ENCODE measurements around the gene KIAA1217. TPM values are rescaled to one million over a fixed set of nuclear protein-coding genes. Genes with fewer than 3 reads are reported as not detected.

KIAA1217 gene
- total RNA-seq, 1 donor = 0.21 TPM

GRCh38 chr10:24367688-24368087, 158.8 kb downstream of the KIAA1217 start:
- Histone ChIP-seq H3K27me3 (ENCODE audit: insufficient read depth, low read length) (no peaks in the 10 kb centered on the region), H3K9me3 (ENCODE audit: low read depth, low read length) (no peaks in the 10 kb centered on the region), H3K4me1 (ENCODE audit: insufficient read depth, low read length) (no peaks in the 10 kb centered on the region), H3K4me3 (ENCODE audit: low read length) (no peak overlapping the region)

GRCh38 chr10:24370877-24371276, 161.9 kb downstream of the KIAA1217 start:
- H3K4me3 ChIP-seq (ENCODE audit: low read length) = no peak overlapping the region
- no peaks in the 10 kb centered on the region for H3K4me1 ChIP-seq (ENCODE audit: insufficient read depth, low read length)
- H3K27me3 ChIP-seq (ENCODE audit: insufficient read depth, low read length) = no peaks in the 10 kb centered on the region
- H3K9me3 ChIP-seq (ENCODE audit: low read depth, low read length) = no peaks in the 10 kb centered on the region

GRCh38 chr10:24371396-24371795, 162.5 kb downstream of the KIAA1217 start:
- Histone ChIP-seq H3K4me1 (ENCODE audit: insufficient read depth, low read length) (no peaks in the 10 kb centered on the region), H3K4me3 (ENCODE audit: low read length) (no peak overlapping the region), H3K27me3 (ENCODE audit: insufficient read depth, low read length) (no peaks in the 10 kb centered on the region), H3K9me3 (ENCODE audit: low read depth, low read length) (no peaks in the 10 kb centered on the region)

GRCh38 chr10:24374134-24374915, 165.4 kb downstream of the KIAA1217 start:
- no peaks in the 10 kb centered on the region for H3K4me1 ChIP-seq (ENCODE audit: insufficient read depth, low read length)
- no peaks in the 10 kb centered on the region for H3K27me3 ChIP-seq (ENCODE audit: insufficient read depth, low read length)
- H3K4me3 ChIP-seq (ENCODE audit: low read length) = no peak overlapping the region
- H3K9me3 ChIP-seq (ENCODE audit: low read depth, low read length) = no peaks in the 10 kb centered on the region

GRCh38 chr10:24375510-24375909, 166.6 kb downstream of the KIAA1217 start:
- Histone ChIP-seq H3K4me1 (ENCODE audit: insufficient read depth, low read length) (no peaks in the 10 kb centered on the region), H3K4me3 (ENCODE audit: low read length) (no peak overlapping the region), H3K9me3 (ENCODE audit: low read depth, low read length) (no peaks in the 10 kb centered on the region), H3K27me3 (ENCODE audit: insufficient read depth, low read length) (no peaks in the 10 kb centered on the region)

- H3K9me3 ChIP-seq (ENCODE audit: low read depth, low read length) = no peaks in the 10 kb centered on the region
- H3K4me3 ChIP-seq (ENCODE audit: low read length) = no peak overlapping the region
- H3K27me3 ChIP-seq (ENCODE audit: insufficient read depth, low read length) = no peaks in the 10 kb centered on the region
- H3K4me1 ChIP-seq (ENCODE audit: insufficient read depth, low read length) = no peaks in the 10 kb centered on the region
Observed at GRCh38 chr10:24376731-24377130, 167.8 kb downstream of the KIAA1217 start.

- Histone ChIP-seq H3K9me3 (ENCODE audit: low read depth, low read length) (no peaks in the 10 kb centered on the region), H3K27me3 (ENCODE audit: insufficient read depth, low read length) (no peaks in the 10 kb centered on the region), H3K4me3 (ENCODE audit: low read length) (no peak overlapping the region), H3K4me1 (ENCODE audit: insufficient read depth, low read length) (no peaks in the 10 kb centered on the region)
Observed at GRCh38 chr10:24378126-24378920, 169.4 kb downstream of the KIAA1217 start.

GRCh38 chr10:24381235-24382010, 172.5 kb downstream of the KIAA1217 start:
- no peaks in the 10 kb centered on the region for H3K9me3 ChIP-seq (ENCODE audit: low read depth, low read length)
- H3K27me3 ChIP-seq (ENCODE audit: insufficient read depth, low read length) = no peaks in the 10 kb centered on the region
- no peak overlapping the region for H3K4me3 ChIP-seq (ENCODE audit: low read length)
- no peaks in the 10 kb centered on the region for H3K4me1 ChIP-seq (ENCODE audit: insufficient read depth, low read length)

GRCh38 chr10:24382045-24382444, 173.1 kb downstream of the KIAA1217 start:
- Histone ChIP-seq H3K27me3 (ENCODE audit: insufficient read depth, low read length) (no peaks in the 10 kb centered on the region), H3K4me1 (ENCODE audit: insufficient read depth, low read length) (no peaks in the 10 kb centered on the region), H3K4me3 (ENCODE audit: low read length) (no peak overlapping the region), H3K9me3 (ENCODE audit: low read depth, low read length) (no peaks in the 10 kb centered on the region)

- no peaks in the 10 kb centered on the region for H3K4me1 ChIP-seq (ENCODE audit: insufficient read depth, low read length)
- no peaks in the 10 kb centered on the region for H3K27me3 ChIP-seq (ENCODE audit: insufficient read depth, low read length)
- no peak overlapping the region for H3K4me3 ChIP-seq (ENCODE audit: low read length)
- no peaks in the 10 kb centered on the region for H3K9me3 ChIP-seq (ENCODE audit: low read depth, low read length)
Observed at GRCh38 chr10:24382596-24382978, 173.6 kb downstream of the KIAA1217 start.

GRCh38 chr10:24382979-24383663, 174.2 kb downstream of the KIAA1217 start:
- Histone ChIP-seq H3K9me3 (ENCODE audit: low read depth, low read length) (no peaks in the 10 kb centered on the region), H3K4me3 (ENCODE audit: low read length) (no peak overlapping the region), H3K4me1 (ENCODE audit: insufficient read depth, low read length) (no peaks in the 10 kb centered on the region), H3K27me3 (ENCODE audit: insufficient read depth, low read length) (no peaks in the 10 kb centered on the region)

GRCh38 chr10:24383681-24384106, 174.8 kb downstream of the KIAA1217 start:
- no peaks in the 10 kb centered on the region for H3K27me3 ChIP-seq (ENCODE audit: insufficient read depth, low read length)
- H3K4me1 ChIP-seq (ENCODE audit: insufficient read depth, low read length) = no peaks in the 10 kb centered on the region
- H3K9me3 ChIP-seq (ENCODE audit: low read depth, low read length) = no peaks in the 10 kb centered on the region

GRCh38 chr10:24384954-24385353, 176.0 kb downstream of the KIAA1217 start:
- H3K4me3 ChIP-seq (ENCODE audit: low read length) = no peak overlapping the region
- no peaks in the 10 kb centered on the region for H3K9me3 ChIP-seq (ENCODE audit: low read depth, low read length)
- H3K27me3 ChIP-seq (ENCODE audit: insufficient read depth, low read length) = no peaks in the 10 kb centered on the region
- no peaks in the 10 kb centered on the region for H3K4me1 ChIP-seq (ENCODE audit: insufficient read depth, low read length)

More at GRCh38 chr10:24383681-24384106, 174.8 kb downstream of the KIAA1217 start:
- H3K4me3 ChIP-seq (ENCODE audit: low read length) = no peak overlapping the region

- H3K4me3 ChIP-seq (ENCODE audit: low read length) = no peak overlapping the region
- no peaks in the 10 kb centered on the region for H3K27me3 ChIP-seq (ENCODE audit: insufficient read depth, low read length)
- H3K4me1 ChIP-seq (ENCODE audit: insufficient read depth, low read length) = no peaks in the 10 kb centered on the region
- no peaks in the 10 kb centered on the region for H3K9me3 ChIP-seq (ENCODE audit: low read depth, low read length)
Observed at GRCh38 chr10:24385776-24386175, 176.8 kb downstream of the KIAA1217 start.

Measured in mononuclear cell (primary cell).